Activated CD4-positive, alpha-beta T cell treated with anti-CD3 and anti-CD28 coated beads, Interleukin-2, Interleukin-4, amounts not matched to agents 100 ng/mL and 50 ng/mL, durations not matched to agents 16 hours and 8 hours (primary cell): ENCODE data around the gene UBQLN1.
"Not testable (repeated sequence)": the region's sequence is repeated elsewhere in the genome, so short reads cannot be mapped to it uniquely, and the experiment has no call there.

Experiments
- DNase-seq: peaks from one replicate; pipeline ENCODE4 v3.0.0-alpha.2; 2020; ENCODE audit warnings: low spot score

The UBQLN1 gene

GRCh38 chr9:83707768-83708514, at the start of gene UBQLN1:
UBQLN1 (minus strand) TSS chr9:83707958; CDS start chr9:83707679, 279 bp downstream.
- peak; percentile 90 for DNase-seq

GRCh38 chr9:83754383-83754977, 46.7 kb upstream of the UBQLN1 start:
- peak; percentile 23 for DNase-seq

GRCh38 chr9:83749706-83750105, 41.9 kb upstream of the UBQLN1 start:
- DNase-seq: no peak

- DNase-seq: no peak
Observed at GRCh38 chr9:83744206-83744605, 36.4 kb upstream of the UBQLN1 start.

- no peak for DNase-seq
Observed at GRCh38 chr9:83733739-83734138, 26.0 kb upstream of the UBQLN1 start.

- DNase-seq: not testable (repeated sequence)
Observed at GRCh38 chr9:83728591-83729368, 21.0 kb upstream of the UBQLN1 start.

- DNase-seq: no peak
Observed at GRCh38 chr9:83724436-83724835, 16.7 kb upstream of the UBQLN1 start.

- DNase-seq: no peak
Observed at GRCh38 chr9:83722726-83723495, 15.2 kb upstream of the UBQLN1 start.

- DNase-seq: no peak
Observed at GRCh38 chr9:83721509-83721908, 13.8 kb upstream of the UBQLN1 start.

GRCh38 chr9:83715794-83716193, 8.0 kb upstream of the UBQLN1 start:
- DNase-seq: no peak

- no peak for DNase-seq
Observed at GRCh38 chr9:83715221-83715620, 7.5 kb upstream of the UBQLN1 start.

- no peak for DNase-seq
Observed at GRCh38 chr9:83714329-83714728, 6.6 kb upstream of the UBQLN1 start.

- peak; percentile 48 for DNase-seq
Observed at GRCh38 chr9:83708515-83709158, 879 bp upstream of the UBQLN1 start.

GRCh38 chr9:83707518-83707767, 315 bp downstream of the UBQLN1 start:
- no peak for DNase-seq

- peak; percentile 54 for DNase-seq
Observed at GRCh38 chr9:83706676-83707517, 861 bp downstream of the UBQLN1 start.

GRCh38 chr9:83705219-83705651, 2.5 kb downstream of the UBQLN1 start:
- not testable (repeated sequence) for DNase-seq

GRCh38 chr9:83701769-83702168, 6.0 kb downstream of the UBQLN1 start:
- DNase-seq: no peak

- DNase-seq: no peak
Observed at GRCh38 chr9:83701286-83701685, 6.5 kb downstream of the UBQLN1 start.

GRCh38 chr9:83699615-83700014, 8.1 kb downstream of the UBQLN1 start:
- DNase-seq: no peak

- DNase-seq: no peak
Observed at GRCh38 chr9:83698976-83699585, 8.7 kb downstream of the UBQLN1 start.

GRCh38 chr9:83691492-83691891, 16.3 kb downstream of the UBQLN1 start:
- no peak for DNase-seq
